ENCODE data around the gene CDA. TPM values are rescaled to one million over a fixed set of nuclear protein-coding genes. Genes with fewer than 3 reads are reported as not detected.

CDA gene
- polyA plus RNA-seq, 1 of the 3 experiments (the other 2 are of a cell fraction), result 0.12 TPM

GRCh38 chr1:20621012-20621411, 32.1 kb downstream of the CDA start:
- ChIA-PET POLR2A (no interaction called here), CTCF (interaction anchor here (2.3 kb wide), 1 partner anchor 11 kb away, joined by 10 read pairs; no protein-coding TSS in a partner anchor)
- TF ChIP-seq ZBTB33 (IDR thresholded peaks at IDR 0.05; ENCODE audit: borderline replicate concordance, low read depth) (no peak), TEAD4 (IDR thresholded peaks at IDR 0.05; ENCODE audit: borderline replicate concordance, insufficient read depth) (no peak), TCF12 (IDR thresholded peaks at IDR 0.05) (no peak), RFX5 (IDR thresholded peaks at IDR 0.05; ENCODE audit: low read length) (no peak), NRF1 (IDR thresholded peaks at IDR 0.05; ENCODE audit: low read depth, low read length) (no peak), NFIC (IDR thresholded peaks at IDR 0.05; ENCODE audit: borderline replicate concordance) (no peak), MAX (IDR thresholded peaks at IDR 0.05; ENCODE audit: low read depth) (no peak)
- no peaks in the 10 kb centered on the region for H3K36me3 ChIP-seq (replicated peaks in 1 of 2; ENCODE audit: control insufficient read depth in 1 of 2, insufficient read depth in 2 of 2, low read length in 1 of 2)
- no peaks in the 10 kb centered on the region for H3K4me1 ChIP-seq (ENCODE audit: control insufficient read depth in 1 of 2, insufficient read depth in 2 of 2, low read depth in 1 of 2, low read length in 1 of 2)
- 76% methylated on average over 6 of the region's 6 CpGs for WGBS (ENCODE audit: low lambda C conversion rate)
- no peak overlapping the region for H3K9ac ChIP-seq
- no peaks in the 10 kb centered on the region for H3K79me2 ChIP-seq (ENCODE audit: insufficient read depth)
- no peak overlapping the region for H3K4me3 ChIP-seq (ENCODE audit: low read depth in 2 of 2, low read length in 1 of 2)
- H3K27ac ChIP-seq (ENCODE audit: low read depth in 2 of 2, low read length in 1 of 2), result no peak overlapping the region
- no peak for DNase-seq
- no peaks in the 10 kb centered on the region for H3K9me3 ChIP-seq
- H4K20me1 ChIP-seq (ENCODE audit: insufficient read depth), result no peaks in the 10 kb centered on the region
- H3F3A ChIP-seq (replicated peaks; ENCODE audit: insufficient read depth), result no peaks in the 10 kb centered on the region
- no peaks in the 10 kb centered on the region for H3K27me3 ChIP-seq (ENCODE audit: insufficient read depth)
- no peaks in the 10 kb centered on the region for H3K9me2 ChIP-seq
- no peak overlapping the region for H2AFZ ChIP-seq (ENCODE audit: low read depth)
- H3K4me2 ChIP-seq, result no peak overlapping the region

GRCh38 chr1:20624709-20625108, 35.8 kb downstream of the CDA start:
- Histone ChIP-seq H4K20me1 (ENCODE audit: insufficient read depth) (no peaks in the 10 kb centered on the region), H2AFZ (ENCODE audit: low read depth) (no peak overlapping the region), H3K27me3 (ENCODE audit: insufficient read depth) (no peaks in the 10 kb centered on the region), H3K27ac (ENCODE audit: low read depth in 2 of 2, low read length in 1 of 2) (no peak overlapping the region), H3K79me2 (ENCODE audit: insufficient read depth) (no peaks in the 10 kb centered on the region), H3K36me3 (replicated peaks in 1 of 2; ENCODE audit: control insufficient read depth in 1 of 2, insufficient read depth in 2 of 2, low read length in 1 of 2) (no peaks in the 10 kb centered on the region), H3F3A (replicated peaks; ENCODE audit: insufficient read depth) (no peaks in the 10 kb centered on the region), H3K4me1 (ENCODE audit: control insufficient read depth in 1 of 2, insufficient read depth in 2 of 2, low read depth in 1 of 2, low read length in 1 of 2) (no peaks in the 10 kb centered on the region; a peak in 1 of 4 replicates), H3K4me2 (no peak overlapping the region), H3K4me3 (ENCODE audit: low read depth in 2 of 2, low read length in 1 of 2) (no peak overlapping the region), H3K9ac (no peak overlapping the region), H3K9me3 (no peaks in the 10 kb centered on the region), H3K9me2 (no peaks in the 10 kb centered on the region)
- CTCF ChIA-PET, result interaction anchor here (0.7 to 2.5 kb wide), 3 partner anchors 9 to 49 kb away, joined by 3 to 12 read pairs (median 3); partner anchors contain the start of gene PINK1
- POLR2A ChIA-PET, result no interaction called here
- 50% methylated on average over 1 of the region's 1 CpG for WGBS (ENCODE audit: low lambda C conversion rate)
- DNase-seq, result no peak
- TF ChIP-seq SMC3 (IDR thresholded peaks at IDR 0.05; ENCODE audit: low read depth, low read length), result no peak
- no peak for TF ChIP-seq TCF12 (IDR thresholded peaks at IDR 0.05)
- no peak for TF ChIP-seq EP300 (IDR thresholded peaks at IDR 0.05; ENCODE audit: borderline replicate concordance in 1 of 2, low read depth in 1 of 2, low read length in 1 of 2)
- TF ChIP-seq FOXJ3 (CRISPR knock-in tag; IDR thresholded peaks at IDR 0.05), result no peak
- no peak for TF ChIP-seq ZBTB33 (IDR thresholded peaks at IDR 0.05; ENCODE audit: borderline replicate concordance, low read depth)
- TF ChIP-seq RFX5 (IDR thresholded peaks at IDR 0.05; ENCODE audit: low read length), result no peak
- no peak for TF ChIP-seq MEF2A (IDR thresholded peaks at IDR 0.05; ENCODE audit: borderline replicate concordance, low read depth)
- TF ChIP-seq TEAD4 (IDR thresholded peaks at IDR 0.05; ENCODE audit: borderline replicate concordance, insufficient read depth), result no peak
- no peak for TF ChIP-seq RAD21 (IDR thresholded peaks at IDR 0.05; ENCODE audit: low read length)
- no peak for TF ChIP-seq USF2 (IDR thresholded peaks at IDR 0.05; ENCODE audit: borderline replicate concordance, low read depth, low read length)
- TF ChIP-seq GABPA (IDR thresholded peaks at IDR 0.05; ENCODE audit: low read depth), result no peak
- TF ChIP-seq GATA2 (CRISPR knock-in tag; IDR thresholded peaks at IDR 0.05), result no peak
- no peak for TF ChIP-seq CHD2 (IDR thresholded peaks at IDR 0.05; ENCODE audit: low read length, partially characterized antibody)
- TF ChIP-seq FOSL2 (IDR thresholded peaks at IDR 0.05; ENCODE audit: borderline replicate concordance, low read depth), result no peak
- TF ChIP-seq REST (IDR thresholded peaks at IDR 0.05; ENCODE audit: low read depth, low read length), result no peak
- TF ChIP-seq EZH2phosphoT487 (IDR thresholded peaks at IDR 0.05; ENCODE audit: borderline replicate concordance, low read depth), result no peak
